H9 (cell line): Measurements from ENCODE around the gene SLCO3A1. TPM values are rescaled to one million over a fixed set of nuclear protein-coding genes. Genes with fewer than 3 reads are reported as not detected.

Source experiments
- DNase-seq: peaks from one replicate; pipeline ENCODE4 v3.0.0-alpha.2; 2017
- H2AFZ ChIP-seq: one replicate; pipeline ENCODE4 v1.6.1; 2013; ENCODE audit warnings: mild to moderate bottlenecking, low read length, control low read depth, moderate library complexity
- H2AK5ac ChIP-seq: 2 replicates; pipeline ENCODE4 v1.6.1; 2013; ENCODE audit warnings: low read length, control low read depth, mixed read lengths; ENCODE audit not compliant: insufficient read length
- H2BK120ac ChIP-seq: one replicate; pipeline ENCODE4 v1.6.1; 2013; ENCODE audit warnings: low read depth, mild to moderate bottlenecking, low read length, control low read depth, inconsistent platforms; ENCODE audit not compliant: poor library complexity, severe bottlenecking
- H2BK12ac ChIP-seq: 2 replicates; pipeline ENCODE4 v1.6.1; 2013; ENCODE audit warnings: low read length, control low read depth, mixed read lengths, low read depth; ENCODE audit not compliant: insufficient read length
- H2BK15ac ChIP-seq: 2 replicates; pipeline ENCODE4 v1.6.1; 2013; ENCODE audit warnings: low read depth, low read length, control low read depth
- H2BK20ac ChIP-seq: one replicate; pipeline ENCODE4 v1.6.1; 2013; ENCODE audit warnings: low read depth, mild to moderate bottlenecking, low read length, control low read depth, inconsistent platforms; ENCODE audit not compliant: poor library complexity, severe bottlenecking
- H2BK5ac ChIP-seq: 2 replicates; pipeline ENCODE4 v1.6.1; 2013; ENCODE audit warnings: low read length, control low read depth, mixed read lengths; ENCODE audit not compliant: insufficient read length
- H3K14ac ChIP-seq: 2 replicates; pipeline ENCODE4 v1.6.1; 2013; ENCODE audit warnings: low read length, control low read depth; ENCODE audit not compliant: insufficient read depth
- H3K18ac ChIP-seq: 2 replicates; pipeline ENCODE4 v1.6.1; 2013; ENCODE audit warnings: low read depth, mild to moderate bottlenecking, mixed read lengths, low read length, control low read depth; ENCODE audit not compliant: insufficient read length
- H3K23ac ChIP-seq: 2 replicates; pipeline ENCODE4 v1.6.1; 2013; ENCODE audit warnings: low read length, control low read depth, mixed read lengths, low read depth; ENCODE audit not compliant: insufficient read length
- H3K23me2 ChIP-seq: 2 replicates; pipeline ENCODE4 v1.6.1; 2013; ENCODE audit warnings: low read depth, mild to moderate bottlenecking, mixed read lengths, low read length, control low read depth; ENCODE audit not compliant: insufficient read length, poor library complexity, severe bottlenecking
- H3K27ac ChIP-seq: 2 replicates; pipeline ENCODE4 v1.5.1; 2013; ENCODE audit warnings: low read length, control low read depth, mixed read lengths, low read depth; ENCODE audit not compliant: insufficient read length
- H3K27me3 ChIP-seq: 2 replicates; pipeline ENCODE4 v1.6.1; 2013; ENCODE audit warnings: low read length, control low read depth, inconsistent platforms; ENCODE audit not compliant: insufficient read depth
- H3K4ac ChIP-seq: 2 replicates; pipeline ENCODE4 v1.6.1; 2013; ENCODE audit warnings: low read depth, mild to moderate bottlenecking, control low read depth, inconsistent platforms, low read length, moderate library complexity
- H3K4me1 ChIP-seq: 2 replicates; pipeline ENCODE4 v1.6.1; 2013; ENCODE audit warnings: low read length, control low read depth, inconsistent platforms; ENCODE audit not compliant: insufficient read depth
- H3K4me2 ChIP-seq: 2 replicates; pipeline ENCODE4 v1.6.1; 2013; ENCODE audit warnings: low read length, control low read depth, mixed read lengths; ENCODE audit not compliant: insufficient read length, insufficient read depth
- H3K56ac ChIP-seq: 2 replicates; pipeline ENCODE4 v1.6.1; 2013; ENCODE audit warnings: low read depth, mild to moderate bottlenecking, mixed read lengths, low read length, control low read depth; ENCODE audit not compliant: insufficient read length
- H3K79me1 ChIP-seq: 2 replicates; pipeline ENCODE4 v1.6.1; 2013; ENCODE audit warnings: low read depth, mild to moderate bottlenecking, moderate library complexity, low read length, control low read depth, inconsistent platforms; ENCODE audit not compliant: insufficient read depth, poor library complexity, severe bottlenecking
- H3K79me2 ChIP-seq: 2 replicates; pipeline ENCODE4 v1.6.1; 2013; ENCODE audit warnings: low read length, control low read depth, inconsistent platforms; ENCODE audit not compliant: insufficient read depth
- H3K9ac ChIP-seq: 2 replicates; pipeline ENCODE4 v1.6.1; 2013; ENCODE audit warnings: low read length, control low read depth, mixed read lengths; ENCODE audit not compliant: insufficient read length; ENCODE audit errors: extremely low read depth
- H3K9me3 ChIP-seq: one replicate; pipeline ENCODE4 v1.6.1; 2013; ENCODE audit warnings: low read depth, low read length, inconsistent platforms; ENCODE audit not compliant: control insufficient read depth
- H3T11ph ChIP-seq: one replicate; pipeline ENCODE4 v1.6.1; 2013; ENCODE audit warnings: mild to moderate bottlenecking, low read length, control low read depth, inconsistent platforms
- H4K20me1 ChIP-seq: one replicate; pipeline ENCODE4 v1.6.1; 2013; ENCODE audit not compliant: control insufficient read depth, insufficient read length, insufficient read depth
- H4K5ac ChIP-seq: 2 replicates; pipeline ENCODE4 v1.6.1; 2013; ENCODE audit warnings: low read depth, mild to moderate bottlenecking, mixed read lengths, low read length, control low read depth; ENCODE audit not compliant: insufficient read length
- H4K8ac ChIP-seq: replicated peaks from 2 replicates; pipeline ENCODE4 v1.6.1; 2013; ENCODE audit warnings: low read length, control low read depth, mixed read lengths, low read depth; ENCODE audit not compliant: insufficient read length
- H4K91ac ChIP-seq: 2 replicates; pipeline ENCODE4 v1.6.1; 2013; ENCODE audit warnings: low read depth, mild to moderate bottlenecking, moderate library complexity, mixed read lengths, low read length, control low read depth; ENCODE audit not compliant: insufficient read length
- H3K27ac Mint-ChIP-seq, 3 experiments: 2 replicates in 2 of 3; 3 replicates in 1 of 3; pipeline ENCODE4 v1.8.0; 2020 to 2021; ENCODE audit warnings: mixed read lengths in 3 of 3, mild to moderate bottlenecking in 1 of 3, moderate library complexity in 1 of 3
- H3K27me3 Mint-ChIP-seq: 2 replicates; pipeline ENCODE4 v1.8.0; 2021; ENCODE audit warnings: low read depth, mild to moderate bottlenecking, moderate library complexity, mixed read lengths
- H3K36me3 Mint-ChIP-seq, 3 experiments: 2 replicates in 2 of 3; 3 replicates in 1 of 3; pipeline ENCODE4 v1.8.0; 2020 to 2021; ENCODE audit warnings: low read depth in 3 of 3, mixed read lengths in 3 of 3; ENCODE audit not compliant: insufficient read depth in 1 of 3
- H3K4me1 Mint-ChIP-seq, 2 experiments: 2 replicates each; pipeline ENCODE4 v1.8.0; 2020; ENCODE audit warnings: mixed read lengths in 2 of 2
- H3K4me3 Mint-ChIP-seq, 2 experiments: 2 replicates in 1 of 2; 3 replicates in 1 of 2; pipeline ENCODE4 v1.8.0; 2020 to 2021; ENCODE audit warnings: mild to moderate bottlenecking in 2 of 2, mixed read lengths in 2 of 2, moderate library complexity in 1 of 2
- H3K9me3 Mint-ChIP-seq, 2 experiments: 2 replicates in 1 of 2; 3 replicates in 1 of 2; pipeline ENCODE4 v1.8.0; 2020; ENCODE audit warnings: mild to moderate bottlenecking in 2 of 2, mixed read lengths in 2 of 2, moderate library complexity in 1 of 2
- CTCF ChIP-seq: fragments of 200-600 bp; sonication (generic); conservative IDR thresholded peaks from 3 replicates; pipeline ENCODE4 v1.8.0; 2021; ENCODE audit warnings: antibody characterized with exemption, mild to moderate bottlenecking
- WGBS: extraction: QIAGEN DNeasy Blood & Tissue Kit; methylation state at CpG from one replicate; pipeline ENCODE4 v1.1.7; 2013; ENCODE audit warnings: missing lambda C conversion rate, low lambda C conversion rate, mixed read lengths; ENCODE audit not compliant: insufficient read length; ENCODE audit errors: extremely low coverage; 5-methylcytosine and 5-hydroxymethylcytosine counted together
- total RNA-seq: library from RNA; stranded (reverse); gene quantifications from 2 replicates; pipeline ENCODE4 v1.2.1, GENCODE V29; 2021

The SLCO3A1 gene
- total RNA-seq, 1 experiment from 2014 or later: 9.4 TPM

DNA sequence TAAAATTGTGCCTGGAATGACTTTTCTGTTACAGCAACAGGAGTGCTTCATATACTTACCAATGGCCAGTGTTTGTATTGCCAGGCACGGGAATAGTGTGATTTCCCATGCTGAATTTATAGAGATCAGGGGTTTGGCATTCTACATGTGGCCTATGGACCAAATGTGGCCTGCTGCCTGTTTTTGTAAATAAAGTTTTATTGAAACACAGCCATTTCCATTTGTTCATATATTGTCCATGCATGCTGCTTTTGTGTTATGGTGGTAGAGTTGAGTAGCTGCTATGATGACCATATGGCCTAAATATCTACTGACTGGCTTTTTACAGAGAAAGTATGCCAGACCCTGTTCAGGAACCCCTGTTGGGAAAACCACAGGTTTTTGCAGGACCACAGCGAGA lies 55.6 kb downstream of the SLCO3A1 start:
- no peak overlapping the region for H3K23ac ChIP-seq
- H2AK5ac ChIP-seq: no peak overlapping the region
- no peak overlapping the region for H3T11ph ChIP-seq
- no peak for TF ChIP-seq CTCF
- H3K9me3 Mint-ChIP-seq: no peaks in the 10 kb centered on the region
- H3K4ac ChIP-seq: no peak overlapping the region
- H2BK15ac ChIP-seq: no peak overlapping the region
- no peak overlapping the region for H3K4me3 Mint-ChIP-seq
- peaks cover 9 to 12% of the 10 kb centered on the region in 2 experiments for H3K4me1 Mint-ChIP-seq
- no peaks in the 10 kb centered on the region for H3K27me3 Mint-ChIP-seq
- no peaks in the 10 kb centered on the region; the same call in 1 of the 2 replicates for H3K79me2 ChIP-seq
- H4K91ac ChIP-seq: no peak overlapping the region
- no peaks in the 10 kb centered on the region for H4K20me1 ChIP-seq
- H3K9me3 ChIP-seq: no peaks in the 10 kb centered on the region
- H2AFZ ChIP-seq: no peak overlapping the region
- H3K23me2 ChIP-seq: no peaks in the 10 kb centered on the region
- no peak overlapping the region for H3K27ac ChIP-seq
- H2BK120ac ChIP-seq: no peak overlapping the region
- no peak overlapping the region for H4K8ac ChIP-seq
- H3K27ac Mint-ChIP-seq: no peak overlapping the region
- no peaks in the 10 kb centered on the region for H3K36me3 Mint-ChIP-seq
- H3K27me3 ChIP-seq: no peaks in the 10 kb centered on the region
- H3K56ac ChIP-seq: no peak overlapping the region
- H4K5ac ChIP-seq: no peak overlapping the region
- H2BK20ac ChIP-seq: no peak overlapping the region
- WGBS: no CpG with 5 or more reads among the region's 2 CpGs
- no peak overlapping the region for H3K9ac ChIP-seq
- no peak overlapping the region for H2BK5ac ChIP-seq
- H3K4me1 ChIP-seq: no peaks in the 10 kb centered on the region
- no peaks in the 10 kb centered on the region for H3K79me1 ChIP-seq
- H3K14ac ChIP-seq: no peak overlapping the region
- H2BK12ac ChIP-seq: no peak overlapping the region
- DNase-seq: no peak
- no peak overlapping the region for H3K4me2 ChIP-seq
- no peak overlapping the region for H3K18ac ChIP-seq
